ENCODE measurements around the gene SCAMP3. TPM values are rescaled to one million over a fixed set of nuclear protein-coding genes. Genes with fewer than 3 reads are reported as not detected.

Gene SCAMP3
- polyA plus RNA-seq, 3 donors: 52.3 to 59.5 (median 54.7) TPM

DNA sequence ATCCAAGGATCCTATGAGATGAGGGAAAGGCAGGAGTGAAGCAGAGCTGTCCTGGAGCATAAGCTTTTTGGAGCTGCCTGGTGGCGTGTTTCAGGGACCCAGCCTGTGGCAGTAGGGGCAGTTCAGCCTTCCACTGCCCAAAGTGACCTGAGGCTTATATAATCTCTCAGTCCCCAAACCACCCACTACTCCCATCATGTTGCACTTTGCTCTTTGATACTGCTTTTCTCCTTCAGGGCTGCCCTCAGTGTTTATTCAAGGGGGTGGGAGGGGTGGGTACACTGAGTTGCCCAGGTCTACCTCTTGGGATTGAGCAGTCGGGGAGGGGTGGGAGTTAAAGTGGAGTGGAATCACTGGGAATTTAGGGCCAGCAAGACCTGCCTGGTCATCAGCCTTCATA lies 24.4 kb upstream of the SCAMP3 start:
- no peak for DNase-seq (ENCODE audit: low read depth in 3 of 3, low spot score in 2 of 3)

DNA sequence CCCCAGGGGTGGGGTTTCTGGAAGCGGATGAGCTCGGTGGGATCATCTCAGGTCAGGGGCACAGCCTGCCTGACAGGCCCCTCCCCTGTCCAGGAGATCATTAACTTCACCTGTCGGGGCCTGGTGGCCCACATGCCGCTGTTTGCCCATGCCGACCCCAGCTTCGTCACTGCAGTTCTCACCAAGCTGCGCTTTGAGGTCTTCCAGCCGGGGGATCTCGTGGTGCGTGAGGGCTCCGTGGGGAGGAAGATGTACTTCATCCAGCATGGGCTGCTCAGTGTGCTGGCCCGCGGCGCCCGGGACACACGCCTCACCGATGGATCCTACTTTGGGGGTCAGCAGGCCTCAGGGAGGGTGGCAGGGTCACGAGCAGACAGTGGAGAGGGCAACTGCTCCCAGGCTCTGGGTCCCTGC lies 23.5 kb upstream of the SCAMP3 start:
- no peak for DNase-seq (ENCODE audit: low read depth in 3 of 3, low spot score in 2 of 3)

DNA sequence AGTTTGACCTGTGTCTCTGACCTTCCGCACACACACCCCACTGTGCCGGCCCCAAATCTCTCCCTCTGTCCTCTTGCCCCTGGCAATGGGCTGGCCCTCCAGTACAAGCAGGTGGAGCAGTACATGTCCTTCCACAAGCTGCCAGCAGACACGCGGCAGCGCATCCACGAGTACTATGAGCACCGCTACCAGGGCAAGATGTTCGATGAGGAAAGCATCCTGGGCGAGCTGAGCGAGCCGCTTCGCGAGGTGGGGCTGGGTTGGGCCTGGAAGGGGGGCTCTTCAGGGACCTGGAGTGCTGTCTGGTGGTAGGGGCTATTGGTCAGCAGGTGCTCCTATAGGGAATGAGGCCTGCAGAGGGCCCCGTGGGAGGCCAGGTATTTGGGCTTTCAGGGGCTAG lies 22.9 kb upstream of the SCAMP3 start:
- no peak for DNase-seq (ENCODE audit: low read depth in 3 of 3, low spot score in 2 of 3)

DNA sequence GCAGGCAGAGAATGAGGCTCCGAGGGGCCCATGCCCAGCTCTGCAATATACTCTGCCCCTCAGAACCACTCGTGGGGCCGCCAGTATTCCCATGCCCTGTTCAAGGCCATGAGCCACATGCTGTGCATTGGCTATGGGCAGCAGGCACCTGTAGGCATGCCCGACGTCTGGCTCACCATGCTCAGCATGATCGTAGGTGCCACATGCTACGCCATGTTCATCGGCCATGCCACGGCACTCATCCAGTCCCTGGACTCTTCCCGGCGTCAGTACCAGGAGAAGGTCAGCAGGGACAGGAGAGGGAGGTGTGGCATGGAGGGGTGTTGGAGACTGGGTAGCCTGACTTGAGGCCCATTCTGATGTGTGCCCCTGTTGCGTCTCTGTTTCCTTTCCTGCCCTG lies 22.3 kb upstream of the SCAMP3 start:
- no peak for DNase-seq (ENCODE audit: low read depth in 3 of 3, low spot score in 2 of 3)

DNA sequence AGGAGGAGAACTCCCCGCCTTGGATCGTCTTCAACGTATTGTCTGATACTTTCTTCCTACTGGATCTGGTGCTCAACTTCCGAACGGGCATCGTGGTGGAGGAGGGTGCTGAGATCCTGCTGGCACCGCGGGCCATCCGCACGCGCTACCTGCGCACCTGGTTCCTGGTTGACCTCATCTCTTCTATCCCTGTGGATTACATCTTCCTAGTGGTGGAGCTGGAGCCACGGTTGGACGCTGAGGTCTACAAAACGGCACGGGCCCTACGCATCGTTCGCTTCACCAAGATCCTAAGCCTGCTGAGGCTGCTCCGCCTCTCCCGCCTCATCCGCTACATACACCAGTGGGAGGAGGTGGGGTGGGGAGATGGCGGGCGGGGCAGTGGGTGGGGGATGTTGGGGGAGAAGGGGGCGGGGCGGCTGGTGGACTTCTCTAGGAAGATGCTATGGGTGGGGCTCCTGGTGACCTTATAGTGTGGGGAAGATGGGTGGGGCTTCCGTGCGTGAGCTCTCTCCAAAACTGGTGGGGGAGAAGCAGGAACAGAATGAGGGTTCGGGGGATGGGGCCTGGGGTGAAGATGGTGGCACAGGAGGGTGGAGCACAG lies 20.4 kb upstream of the SCAMP3 start:
- DNase-seq (ENCODE audit: low read depth in 3 of 3, low spot score in 2 of 3): no peak

DNA sequence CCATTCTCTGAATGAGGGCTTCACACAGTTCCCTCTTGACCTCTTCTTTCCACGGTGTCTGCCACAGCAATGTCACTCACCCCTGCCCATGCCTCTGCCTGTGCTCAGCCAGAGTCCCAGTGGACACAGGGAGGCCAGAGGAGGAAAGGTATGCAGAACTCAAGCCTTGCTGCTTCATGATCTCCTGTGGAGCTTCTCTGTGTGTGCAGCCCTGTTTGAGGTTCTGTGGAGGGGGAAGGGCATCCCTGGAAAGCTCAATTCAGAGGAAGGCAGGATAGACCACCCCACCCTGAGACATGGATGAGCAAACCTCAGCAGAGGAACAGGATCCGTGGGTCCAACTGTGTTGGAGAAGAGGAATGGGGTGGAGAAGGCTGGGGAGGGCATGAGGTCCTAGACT lies 17.1 kb upstream of the SCAMP3 start:
- no peak for DNase-seq (ENCODE audit: low read depth in 3 of 3, low spot score in 2 of 3)

DNA sequence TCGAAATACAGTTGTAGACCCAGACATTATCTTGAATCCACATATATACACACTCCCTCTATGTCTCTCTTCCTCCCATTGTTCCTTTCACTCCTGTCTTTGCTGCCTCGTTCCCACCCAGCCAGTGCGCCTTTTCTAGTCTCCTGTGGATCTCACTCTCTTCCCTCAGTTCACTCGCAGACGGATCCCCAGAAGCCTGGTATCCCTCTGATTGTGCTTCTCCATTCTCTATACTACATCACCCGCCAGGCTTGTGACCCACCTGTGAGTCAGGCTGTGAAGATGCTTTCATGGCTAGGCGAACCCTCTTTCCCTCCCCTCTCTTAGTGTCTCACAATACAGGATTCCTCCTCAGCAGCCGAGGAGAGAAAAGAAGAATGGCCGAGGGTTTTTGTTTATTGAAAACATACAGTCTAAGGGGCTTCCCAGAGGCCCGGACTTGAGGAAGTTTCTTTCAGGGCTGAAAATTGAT lies 16.6 kb upstream of the SCAMP3 start:
- no peak for DNase-seq (ENCODE audit: low read depth in 3 of 3, low spot score in 2 of 3)

DNA sequence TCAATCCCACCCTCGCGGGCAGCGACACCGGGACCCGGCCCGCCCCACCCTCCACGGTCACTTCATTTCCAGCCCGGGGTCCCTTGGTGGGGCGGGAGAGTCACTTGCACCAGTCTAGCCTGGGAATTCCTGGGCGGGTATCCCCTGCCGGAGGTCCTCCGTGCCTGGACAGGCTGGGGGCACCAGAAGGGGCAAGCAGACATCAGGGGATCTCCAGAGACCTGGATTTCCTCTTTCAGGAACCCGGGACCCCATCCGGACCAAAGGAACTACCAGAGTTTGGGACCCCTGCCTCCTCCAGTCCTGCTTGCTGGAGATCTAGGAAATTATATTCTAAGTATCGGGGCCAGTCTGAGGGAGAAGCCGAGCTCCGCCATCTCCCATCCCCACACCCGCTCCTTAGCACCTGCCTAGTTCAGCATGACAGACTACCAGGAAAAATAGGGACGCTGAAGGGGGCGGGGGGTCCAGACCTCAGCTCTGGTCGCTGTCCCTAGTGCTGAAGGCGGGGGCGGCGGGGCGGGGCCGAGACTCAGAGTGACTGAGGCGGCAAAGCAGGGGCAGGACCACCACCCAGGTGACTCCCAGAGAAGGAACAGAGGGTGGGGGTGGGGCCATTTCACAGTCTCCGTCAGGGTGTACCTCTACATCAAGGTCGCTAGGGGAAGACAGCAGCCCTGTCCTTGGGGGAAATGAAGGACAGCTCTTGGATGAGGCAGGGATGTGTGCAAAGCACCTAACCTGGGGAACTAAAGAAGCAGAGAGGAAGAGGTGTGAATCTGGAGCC lies 15.9 kb upstream of the SCAMP3 start:
- DNase-seq (ENCODE audit: low read depth in 3 of 3, low spot score in 2 of 3): peak in 1 of 3 donors; percentile 61

DNA sequence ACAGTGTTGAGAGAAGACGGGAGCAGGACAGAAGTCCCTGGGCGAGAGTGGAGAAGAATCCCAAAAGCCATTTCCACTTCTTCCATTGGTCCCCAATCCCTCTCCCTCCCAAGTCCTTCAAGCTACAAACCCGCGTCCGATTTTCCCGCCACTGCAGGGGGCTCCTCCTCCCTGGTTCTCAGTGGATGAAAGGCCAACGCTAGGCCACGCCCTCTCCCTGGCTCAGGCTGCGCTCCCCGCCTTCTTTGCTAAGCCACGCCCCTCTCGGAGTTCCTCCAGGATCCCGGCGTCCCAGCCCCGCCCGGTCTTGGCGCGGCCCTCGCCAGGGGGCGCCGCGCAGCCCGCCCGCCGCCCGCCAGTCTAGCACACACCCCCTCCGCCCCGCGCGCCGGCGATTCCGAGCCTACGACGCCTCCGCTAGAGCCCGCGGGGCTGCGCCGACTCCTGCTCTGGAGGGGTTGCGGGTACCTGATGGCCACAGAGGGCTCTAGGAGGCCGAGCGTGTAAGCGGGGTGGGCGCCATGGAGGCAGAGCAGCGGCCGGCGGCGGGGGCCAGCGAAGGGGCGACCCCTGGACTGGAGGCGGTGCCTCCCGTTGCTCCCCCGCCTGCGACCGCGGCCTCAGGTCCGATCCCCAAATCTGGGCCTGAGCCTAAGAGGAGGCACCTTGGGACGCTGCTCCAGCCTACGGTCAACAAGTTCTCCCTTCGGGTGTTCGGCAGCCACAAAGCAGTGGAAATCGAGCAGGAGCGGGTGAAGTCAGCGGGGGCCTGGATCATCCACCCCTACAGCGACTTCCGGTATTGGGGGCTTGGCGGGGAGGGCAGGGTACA lies 15.1 kb upstream of the SCAMP3 start, which contains the start of gene HCN3:
Gene HCN3, plus strand, starts transcription at position 394 of the 832 bp plus-strand sequence. Its CDS starts 128 bp downstream, at position 522.
- peak; percentile 92 to 96 (median 94) for DNase-seq (ENCODE audit: low read depth in 3 of 3, low spot score in 2 of 3)

DNA sequence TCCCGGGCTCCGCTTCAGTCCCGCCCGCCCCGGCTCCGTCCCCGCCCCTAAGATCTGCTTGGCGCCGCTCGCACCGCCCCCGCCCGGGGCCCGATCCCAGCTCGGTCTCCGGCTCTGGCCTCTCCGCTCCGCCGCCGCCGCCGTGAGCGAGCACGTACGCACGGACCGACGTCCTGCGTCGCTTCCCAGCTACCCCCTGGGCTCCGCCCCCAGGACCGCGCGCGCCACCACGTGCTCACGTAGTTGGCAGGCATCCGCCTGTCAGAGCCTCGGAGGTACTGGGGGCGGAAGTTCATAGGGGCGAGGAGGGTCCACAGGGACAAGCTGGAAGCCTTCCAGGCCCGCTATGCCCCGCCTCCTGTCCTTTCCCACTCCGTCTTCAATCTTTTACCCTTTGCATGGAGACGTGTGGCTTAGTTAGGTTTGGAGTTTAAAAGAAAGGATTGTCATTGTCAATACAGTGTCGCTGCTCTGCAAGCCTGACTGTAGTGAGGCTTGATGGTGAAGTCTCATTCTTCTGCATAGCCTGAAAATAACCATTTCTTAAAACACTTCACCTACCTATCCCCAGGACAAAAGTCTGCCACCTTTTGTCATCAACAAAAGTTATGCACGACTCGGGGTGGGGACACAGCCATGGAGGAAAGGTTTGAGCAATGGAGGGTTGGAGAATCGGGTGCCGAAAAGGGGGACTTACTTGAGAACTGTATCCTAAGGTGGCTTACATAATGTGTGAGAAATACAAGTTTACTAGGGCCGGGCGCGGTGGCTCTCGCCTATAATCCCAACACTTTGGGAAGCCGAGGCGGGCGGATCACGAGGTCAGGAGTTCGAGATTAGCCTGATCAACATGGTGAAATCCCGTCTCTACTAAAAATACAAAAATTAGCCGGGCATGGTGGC lies 11.4 kb upstream of the SCAMP3 start, which contains the start of gene CLK2:
Gene CLK2, minus strand, starts transcription at position 162 of the 903 bp plus-strand sequence. CDS start 2,527 bp downstream, outside the sequence.
- DNase-seq (ENCODE audit: low read depth in 3 of 3, low spot score in 2 of 3): peak in 2 of 3 donors; percentile 89 to 91

DNA sequence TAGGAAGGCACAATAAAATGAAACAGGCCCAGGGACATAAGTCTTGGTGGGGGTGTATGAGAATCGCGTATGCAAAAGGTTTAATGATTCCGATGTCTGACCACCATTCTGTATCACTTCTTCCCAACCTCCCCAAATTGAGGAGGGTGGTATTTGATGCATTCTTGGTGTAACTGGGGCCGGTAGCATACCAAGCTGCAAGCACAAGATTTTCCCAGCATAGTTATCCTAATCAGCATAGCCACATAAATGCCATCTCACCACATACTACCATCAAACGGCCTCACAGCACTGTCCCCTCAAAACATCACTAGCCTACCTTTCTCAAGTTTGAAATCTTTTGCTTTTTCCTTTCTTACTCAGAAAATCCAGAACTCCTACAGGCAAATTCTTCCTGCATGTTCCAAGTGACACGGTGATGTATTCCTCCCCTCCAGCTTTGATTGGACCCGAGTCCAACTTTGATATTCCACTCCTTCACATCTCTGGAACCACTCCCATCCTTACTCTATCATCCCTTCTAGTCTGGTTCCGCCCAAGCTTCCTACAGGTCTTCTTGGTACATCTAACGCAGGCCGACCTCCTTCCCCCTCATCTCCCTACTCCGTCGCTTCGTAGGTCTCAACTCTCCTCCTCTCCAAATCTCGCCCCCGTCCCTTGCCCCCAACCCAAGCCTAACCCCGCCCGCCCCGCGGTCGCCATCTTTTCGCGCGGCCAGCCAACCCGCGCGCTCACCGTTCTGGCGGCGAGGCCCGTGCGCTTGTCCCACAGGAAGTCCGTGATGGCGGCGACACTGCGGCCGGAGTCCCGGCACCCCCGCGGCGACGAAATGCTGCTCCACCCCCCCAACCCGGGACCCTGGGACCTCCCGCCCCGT lies 10.5 kb upstream of the SCAMP3 start:
- DNase-seq (ENCODE audit: low read depth in 3 of 3, low spot score in 2 of 3): peak in 1 of 3 donors; percentile 27

DNA sequence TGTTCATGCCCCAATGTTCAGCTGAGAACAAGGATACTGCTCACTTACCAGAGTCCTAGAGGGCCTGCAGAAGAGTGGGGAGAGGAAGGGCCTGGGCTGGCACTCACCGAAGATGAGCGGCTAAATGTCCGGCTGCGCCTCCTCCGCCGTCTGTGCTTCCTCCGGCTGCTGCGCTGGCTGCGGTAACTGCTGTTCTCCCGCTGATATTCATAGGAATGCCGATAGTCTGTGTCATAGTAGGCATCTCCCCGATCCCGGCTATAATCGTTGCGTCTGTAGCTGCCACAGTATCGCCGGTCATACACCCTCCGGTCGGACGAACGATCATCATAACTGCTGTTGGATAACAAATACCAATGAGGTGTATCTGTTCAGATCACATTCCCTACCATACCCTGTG lies 7.2 kb upstream of the SCAMP3 start:
- no peak for DNase-seq (ENCODE audit: low read depth in 3 of 3, low spot score in 2 of 3)

DNA sequence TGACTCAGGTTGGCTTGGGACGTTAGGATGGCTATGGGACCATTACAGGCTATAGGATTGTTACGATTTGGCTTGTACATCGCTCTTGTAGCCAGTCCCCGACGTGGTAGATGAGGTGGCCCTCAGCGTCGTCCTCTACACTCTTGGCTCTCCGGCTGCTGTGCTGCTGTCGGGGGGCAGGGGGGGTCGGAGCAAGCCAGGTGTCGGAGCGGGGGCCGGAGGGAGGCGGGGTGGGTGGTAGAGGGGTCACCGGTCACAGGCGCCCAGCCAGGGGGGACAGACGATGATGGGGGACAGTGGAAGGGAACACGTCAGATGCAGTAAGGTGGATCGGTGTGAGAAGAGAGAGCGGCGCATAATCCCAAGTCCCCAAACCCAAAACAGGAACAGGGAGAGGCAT lies 6.5 kb upstream of the SCAMP3 start:
- DNase-seq (ENCODE audit: low read depth in 3 of 3, low spot score in 2 of 3): no peak

DNA sequence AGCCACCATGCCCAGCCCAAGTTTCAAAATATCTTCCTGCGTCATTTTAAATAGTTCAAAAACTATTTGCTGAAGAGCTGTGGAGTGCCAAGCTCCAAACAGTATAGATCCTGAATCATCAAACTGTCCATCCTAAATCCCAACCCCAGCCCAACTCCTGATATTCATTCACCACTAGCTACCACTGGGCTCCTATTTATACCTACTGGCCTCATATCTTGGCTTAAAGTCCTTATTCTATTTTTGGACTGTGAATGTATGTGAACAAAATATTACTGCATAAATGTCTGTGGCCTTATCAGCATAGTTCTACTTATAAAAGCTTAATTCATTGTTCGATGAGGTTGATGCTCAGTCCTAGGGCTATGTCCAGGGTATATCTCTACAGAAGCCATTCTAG lies 5.2 kb upstream of the SCAMP3 start:
- no peak for DNase-seq (ENCODE audit: low read depth in 3 of 3, low spot score in 2 of 3)

DNA sequence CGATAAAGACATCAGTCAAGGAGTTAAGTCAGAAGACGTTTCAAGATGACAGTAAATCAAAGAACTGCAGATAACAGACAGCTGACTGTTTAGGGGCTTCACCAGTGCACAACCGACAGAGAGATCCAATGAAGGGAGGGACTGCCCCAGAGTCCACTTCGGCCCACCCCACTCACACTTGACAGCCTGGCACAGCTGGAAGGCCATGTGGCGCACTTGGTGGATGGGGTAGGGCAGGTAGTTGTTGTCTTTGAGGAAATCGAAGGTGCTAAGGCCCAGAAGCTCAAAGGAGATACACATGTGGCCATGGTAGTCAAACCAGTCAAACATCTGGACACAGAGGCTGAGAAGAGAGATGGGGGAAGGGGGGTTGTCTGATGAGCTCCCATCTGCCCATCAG lies 4.4 kb upstream of the SCAMP3 start:
- no peak for DNase-seq (ENCODE audit: low read depth in 3 of 3, low spot score in 2 of 3)

DNA sequence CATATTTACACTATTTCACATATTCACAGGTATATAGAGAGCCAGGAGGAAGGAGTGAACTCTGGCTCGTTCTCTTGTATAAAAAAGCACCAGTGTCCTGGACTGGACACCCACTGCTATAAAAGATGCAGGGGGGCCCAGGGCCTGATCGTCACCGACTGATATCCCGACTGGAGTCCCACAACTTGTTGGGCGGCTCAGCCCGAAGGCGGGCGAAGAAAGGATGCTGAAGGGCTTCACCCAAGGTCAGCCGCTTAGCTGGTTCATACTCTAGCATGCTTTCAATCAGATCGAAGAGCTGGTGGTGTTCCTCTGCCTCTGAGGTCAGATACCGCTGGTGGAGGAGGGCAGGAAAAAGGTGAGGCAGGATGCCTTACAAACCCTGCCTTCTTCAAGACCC lies 907 bp upstream of the SCAMP3 start:
- DNase-seq (ENCODE audit: low read depth in 3 of 3, low spot score in 2 of 3): no peak

DNA sequence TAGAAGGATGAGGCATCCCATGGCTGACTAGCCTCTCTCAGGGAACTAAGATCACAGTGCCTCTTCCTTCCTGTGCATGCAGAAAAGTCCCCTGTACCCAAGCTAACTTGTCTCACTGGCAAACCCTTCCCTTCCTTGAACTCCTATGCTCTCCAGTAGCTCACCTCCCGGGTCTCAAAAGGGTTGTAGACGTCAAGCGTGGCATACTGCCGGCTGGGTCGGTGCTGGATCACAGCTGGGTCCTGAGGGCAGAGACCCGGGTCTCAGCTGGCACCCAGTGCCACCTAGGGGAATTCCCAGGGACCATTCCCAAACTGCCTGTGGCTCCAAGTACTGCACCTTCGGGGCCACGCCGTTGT lies 688 bp downstream of the SCAMP3 start:
- no peak for DNase-seq (ENCODE audit: low read depth in 3 of 3, low spot score in 2 of 3)

DNA sequence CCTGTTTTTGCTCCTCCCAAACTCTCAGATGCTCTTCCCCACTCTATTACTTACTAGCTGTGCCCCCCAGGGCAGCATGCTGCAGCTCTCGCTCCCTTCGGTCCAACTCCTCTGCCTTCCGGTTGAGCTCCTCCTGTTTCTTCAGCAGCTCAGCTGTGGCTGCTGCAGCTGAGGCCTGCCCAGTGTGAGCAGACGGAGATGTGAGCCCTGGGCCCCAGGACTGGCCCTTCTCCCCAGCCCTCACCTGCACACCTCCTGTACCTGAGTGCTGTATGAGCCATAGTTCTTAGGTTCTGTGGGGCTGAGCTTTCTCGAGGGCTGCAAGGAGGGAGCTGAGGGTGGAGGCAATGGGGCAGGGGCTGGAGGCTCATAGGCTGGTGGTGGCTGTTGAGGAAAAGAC lies 1.9 kb downstream of the SCAMP3 start:
- no peak for DNase-seq (ENCODE audit: low read depth in 3 of 3, low spot score in 2 of 3)
